Hepatocyte (in vitro differentiated cells): ENCODE results near the gene ECT2L.

ENCODE experiments used
- EZH2 ChIP-seq: fragments of 200-600 bp; sonication (generic); IDR thresholded peaks from 2 replicates; pipeline ENCODE4 v1.6.1; 2016; ENCODE audit warnings: antibody characterized with exemption, mild to moderate bottlenecking, borderline replicate concordance
- TF ChIP-seq, protein P1 (sequence below): fragments of 200-600 bp; sonication (generic); IDR thresholded peaks from 2 replicates; pipeline ENCODE4 v1.5.1; 2016; ENCODE audit warnings: antibody characterized with exemption, mild to moderate bottlenecking; ENCODE audit not compliant: poor library complexity

DNA sequence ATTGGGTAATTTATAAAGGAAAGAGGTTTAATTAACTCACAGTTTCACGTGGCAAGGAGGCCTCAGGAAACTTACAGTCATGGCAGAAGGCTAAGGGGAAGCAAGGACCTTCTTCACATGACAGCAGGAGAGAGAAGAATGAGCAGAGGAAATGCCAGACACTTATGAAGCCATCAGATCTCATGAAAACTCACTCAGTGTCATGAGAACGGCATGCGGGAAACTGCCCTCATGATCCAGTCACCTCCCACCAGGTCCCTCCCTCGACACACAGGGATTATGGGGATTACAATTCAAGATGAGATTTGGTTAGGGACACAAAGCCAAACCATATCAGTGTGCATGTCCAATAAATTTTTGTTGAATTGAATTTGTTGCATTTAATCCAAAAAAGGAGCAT is 52.0 kb downstream of the ECT2L start:
- TF ChIP-seq, protein P1, sequence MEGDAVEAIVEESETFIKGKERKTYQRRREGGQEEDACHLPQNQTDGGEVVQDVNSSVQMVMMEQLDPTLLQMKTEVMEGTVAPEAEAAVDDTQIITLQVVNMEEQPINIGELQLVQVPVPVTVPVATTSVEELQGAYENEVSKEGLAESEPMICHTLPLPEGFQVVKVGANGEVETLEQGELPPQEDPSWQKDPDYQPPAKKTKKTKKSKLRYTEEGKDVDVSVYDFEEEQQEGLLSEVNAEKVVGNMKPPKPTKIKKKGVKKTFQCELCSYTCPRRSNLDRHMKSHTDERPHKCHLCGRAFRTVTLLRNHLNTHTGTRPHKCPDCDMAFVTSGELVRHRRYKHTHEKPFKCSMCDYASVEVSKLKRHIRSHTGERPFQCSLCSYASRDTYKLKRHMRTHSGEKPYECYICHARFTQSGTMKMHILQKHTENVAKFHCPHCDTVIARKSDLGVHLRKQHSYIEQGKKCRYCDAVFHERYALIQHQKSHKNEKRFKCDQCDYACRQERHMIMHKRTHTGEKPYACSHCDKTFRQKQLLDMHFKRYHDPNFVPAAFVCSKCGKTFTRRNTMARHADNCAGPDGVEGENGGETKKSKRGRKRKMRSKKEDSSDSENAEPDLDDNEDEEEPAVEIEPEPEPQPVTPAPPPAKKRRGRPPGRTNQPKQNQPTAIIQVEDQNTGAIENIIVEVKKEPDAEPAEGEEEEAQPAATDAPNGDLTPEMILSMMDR, result no peak
- TF ChIP-seq EZH2, result no peak
